Skeletal muscle satellite cell (primary cell): ENCODE data around the gene METAP1D.

Experiments
- H3K27me3 ChIP-seq: 2 replicates; pipeline ENCODE4 v1.7.0; 2013; ENCODE audit warnings: low read length; ENCODE audit not compliant: control insufficient read depth, insufficient read depth
- H3K36me3 ChIP-seq: 2 replicates; pipeline ENCODE4 v1.7.0; 2013; ENCODE audit warnings: mild to moderate bottlenecking, control low read depth, low read length; ENCODE audit not compliant: insufficient read depth
- H3K4me1 ChIP-seq: 2 replicates; pipeline ENCODE4 v1.7.0; 2013; ENCODE audit warnings: low read length; ENCODE audit not compliant: control insufficient read depth, insufficient read depth
- H3K4me2 ChIP-seq: 2 replicates; pipeline ENCODE4 v1.7.0; 2013; ENCODE audit warnings: mild to moderate bottlenecking, low read length
- H3K4me3 ChIP-seq: 2 replicates; pipeline ENCODE4 v1.7.0; 2013; ENCODE audit warnings: low read length
- H3K9ac ChIP-seq: 2 replicates; pipeline ENCODE4 v1.7.0; 2013; ENCODE audit warnings: mild to moderate bottlenecking, low read depth, low read length, moderate library complexity
- H3K9me3 ChIP-seq: replicated peaks from 2 replicates; pipeline ENCODE4 v1.7.0; 2013; ENCODE audit warnings: mild to moderate bottlenecking, control low read depth, low read length

METAP1D gene

GRCh38 chr2:172116107-172116506 is 116.4 kb downstream of the METAP1D start:
- Histone ChIP-seq H3K9ac (no peak overlapping the region), H3K9me3 (no peaks in the 10 kb centered on the region), H3K36me3 (no peaks in the 10 kb centered on the region), H3K27me3 (no peaks in the 10 kb centered on the region), H3K4me2 (no peak overlapping the region), H3K4me3 (no peak overlapping the region), H3K4me1 (peaks cover 10% of the 10 kb centered on the region)

- Histone ChIP-seq H3K36me3 (no peaks in the 10 kb centered on the region), H3K27me3 (no peaks in the 10 kb centered on the region), H3K9me3 (no peaks in the 10 kb centered on the region), H3K4me2 (peak overlapping the region; percentile 45), H3K4me1 (peaks cover 16% of the 10 kb centered on the region), H3K4me3 (no peak overlapping the region), H3K9ac (no peak overlapping the region)
Measured at GRCh38 chr2:172119089-172119488, 119.3 kb downstream of the METAP1D start.

- Histone ChIP-seq H3K4me2 (no peak overlapping the region), H3K4me1 (peaks cover 16% of the 10 kb centered on the region), H3K36me3 (no peaks in the 10 kb centered on the region), H3K9ac (no peak overlapping the region), H3K27me3 (no peaks in the 10 kb centered on the region), H3K4me3 (no peak overlapping the region), H3K9me3 (no peaks in the 10 kb centered on the region)
Measured at GRCh38 chr2:172120118-172120517, 120.4 kb downstream of the METAP1D start.

GRCh38 chr2:172128484-172128883 is 128.7 kb downstream of the METAP1D start:
- Histone ChIP-seq H3K9ac (no peak overlapping the region), H3K9me3 (no peaks in the 10 kb centered on the region), H3K27me3 (no peaks in the 10 kb centered on the region), H3K4me3 (no peak overlapping the region), H3K4me1 (no peaks in the 10 kb centered on the region), H3K4me2 (no peak overlapping the region), H3K36me3 (no peaks in the 10 kb centered on the region)

GRCh38 chr2:172129404-172129803 is 129.7 kb downstream of the METAP1D start:
- Histone ChIP-seq H3K9ac (no peak overlapping the region), H3K4me1 (no peaks in the 10 kb centered on the region), H3K9me3 (no peaks in the 10 kb centered on the region), H3K36me3 (no peaks in the 10 kb centered on the region), H3K27me3 (no peaks in the 10 kb centered on the region), H3K4me3 (no peak overlapping the region), H3K4me2 (no peak overlapping the region)
